Measurements from ENCODE around the gene TMEM205.
"Not testable (repeated sequence)": the region's sequence is repeated elsewhere in the genome, so short reads cannot be mapped to it uniquely, and the experiment has no call there.

TMEM205 gene

DNA sequence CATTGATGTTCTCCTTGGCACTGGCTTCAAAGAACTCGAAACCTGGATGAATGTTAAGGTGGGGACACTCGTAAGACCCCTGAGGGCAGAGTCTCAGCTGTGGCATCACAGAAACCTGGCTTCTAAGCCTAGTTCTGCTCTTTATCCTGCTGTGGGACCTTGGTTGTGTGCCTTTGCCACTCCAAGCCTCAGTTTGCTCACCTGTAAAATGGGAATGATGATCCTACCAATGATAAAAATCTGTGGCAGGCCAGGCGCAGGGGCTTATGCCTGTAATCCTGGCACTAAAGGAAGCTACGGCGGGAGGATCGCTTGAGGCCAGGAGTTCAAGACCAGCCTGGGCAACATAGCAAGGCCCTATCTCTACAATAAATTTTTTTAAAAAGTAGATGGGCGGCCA, 20.5 kb downstream of the TMEM205 start:
- DNase-seq (ENCODE audit: low read depth in 1 of 2, low spot score in 1 of 2), result no peak
- in situ Hi-C loops (cut with HindIII; ENCODE audit: low pct_unique_long_range_greater_than_20kb, low sequenced_read_pairs), result no loop called here
- TF ChIP-seq JUND (IDR thresholded peaks at IDR 0.05; ENCODE audit: low read depth), result no peak

DNA sequence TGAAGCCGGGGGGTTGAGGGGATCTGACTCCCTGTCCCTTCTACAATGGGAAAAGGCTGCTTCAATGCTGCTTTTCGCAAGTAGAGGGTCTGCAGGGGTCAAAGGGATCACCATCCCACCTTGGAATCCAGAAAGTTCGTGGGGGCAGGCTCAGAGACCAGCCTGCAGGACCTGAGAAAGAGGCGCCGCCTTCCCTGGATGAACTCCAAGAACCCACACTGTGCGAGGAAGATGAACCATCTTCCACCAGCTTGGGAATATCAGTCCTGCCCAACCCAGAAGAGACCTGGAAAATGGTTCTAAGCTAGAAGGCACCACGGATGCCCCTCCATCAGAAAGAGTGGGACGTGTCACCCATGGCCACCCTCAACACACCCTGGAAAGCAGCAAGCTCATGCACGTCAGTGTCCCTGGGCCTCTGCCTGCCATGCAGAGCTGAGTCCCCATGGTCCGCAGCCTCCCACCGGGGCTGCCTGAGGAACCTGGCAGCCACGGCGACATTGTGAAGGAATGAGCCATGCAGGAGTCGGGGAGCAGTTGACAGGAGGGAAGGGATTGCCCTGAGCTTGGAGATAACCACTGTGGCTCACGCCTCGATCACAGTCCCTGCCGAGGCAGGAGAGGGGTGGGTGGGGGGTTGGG, 21.2 kb downstream of the TMEM205 start:
- in situ Hi-C loops (cut with HindIII; ENCODE audit: low pct_unique_long_range_greater_than_20kb, low sequenced_read_pairs), result no loop called here
- no peak for TF ChIP-seq JUND (IDR thresholded peaks at IDR 0.05; ENCODE audit: low read depth)

DNA sequence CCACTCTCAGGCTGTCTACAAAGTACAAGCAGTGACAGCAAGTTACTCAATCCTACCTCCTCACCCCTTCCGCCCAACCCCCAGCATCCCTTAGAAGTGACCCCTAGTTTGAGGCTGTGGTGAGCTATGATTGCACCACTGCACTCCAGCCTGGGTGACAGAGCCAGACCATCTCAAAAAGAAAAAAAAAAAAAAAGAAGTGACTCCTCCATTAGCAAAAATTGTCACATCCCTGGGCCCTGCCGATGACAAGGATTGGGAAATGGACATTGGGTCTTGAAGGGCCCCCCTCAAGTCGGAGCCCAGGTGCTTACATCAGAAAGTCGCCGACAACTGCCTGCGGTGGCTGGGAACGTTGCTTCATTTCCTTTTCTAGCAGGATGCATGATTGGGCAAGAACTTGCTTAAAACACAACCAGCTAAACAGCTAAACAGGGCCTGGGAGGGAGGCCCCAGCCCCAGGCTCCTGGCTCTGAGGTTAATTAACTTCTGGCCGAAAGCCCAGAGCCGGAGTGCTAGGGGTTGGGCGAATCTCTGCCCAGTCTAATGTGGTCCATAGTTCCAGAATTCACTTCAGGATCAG, 21.9 kb downstream of the TMEM205 start:
- peak; percentile 17 to 94 for DNase-seq (ENCODE audit: low read depth in 1 of 2, low spot score in 1 of 2)
- in situ Hi-C loops (cut with HindIII; ENCODE audit: low pct_unique_long_range_greater_than_20kb, low sequenced_read_pairs), result no loop called here
- TF ChIP-seq JUND (IDR thresholded peaks at IDR 0.05; ENCODE audit: low read depth), result no peak

More for the DNA sequence above, 21.2 kb downstream of the TMEM205 start:
- DNase-seq (ENCODE audit: low read depth in 1 of 2, low spot score in 1 of 2), result no peak

DNA sequence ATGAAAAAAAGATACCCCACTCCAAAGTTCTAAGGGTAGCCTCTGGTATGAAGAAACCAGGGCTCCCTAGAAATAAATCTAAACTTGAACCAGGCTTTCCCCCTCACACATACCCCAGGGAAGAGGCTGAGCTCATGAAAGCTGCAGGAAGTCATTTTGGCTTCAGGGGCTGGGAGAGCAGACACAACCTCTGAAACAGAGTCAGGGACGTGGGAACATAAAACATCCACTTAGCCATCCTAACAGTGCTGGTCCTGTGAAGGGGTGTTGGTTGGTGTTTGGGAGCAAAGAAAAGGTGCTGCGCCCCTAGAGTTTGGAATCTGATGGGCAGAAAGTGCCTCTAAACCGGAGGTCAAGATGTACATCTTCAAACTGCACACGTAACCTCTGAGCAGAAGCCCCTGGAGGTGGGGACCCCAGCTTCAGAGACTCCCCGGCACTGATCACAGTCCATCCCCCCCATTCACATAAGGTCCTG, 22.4 kb downstream of the TMEM205 start:
- TF ChIP-seq JUND (IDR thresholded peaks at IDR 0.05; ENCODE audit: low read depth), result no peak
- in situ Hi-C loops (cut with HindIII; ENCODE audit: low pct_unique_long_range_greater_than_20kb, low sequenced_read_pairs), result no loop called here
- DNase-seq (ENCODE audit: low read depth in 1 of 2, low spot score in 1 of 2), result peak in 1 of 2 experiments; percentile 69

DNA sequence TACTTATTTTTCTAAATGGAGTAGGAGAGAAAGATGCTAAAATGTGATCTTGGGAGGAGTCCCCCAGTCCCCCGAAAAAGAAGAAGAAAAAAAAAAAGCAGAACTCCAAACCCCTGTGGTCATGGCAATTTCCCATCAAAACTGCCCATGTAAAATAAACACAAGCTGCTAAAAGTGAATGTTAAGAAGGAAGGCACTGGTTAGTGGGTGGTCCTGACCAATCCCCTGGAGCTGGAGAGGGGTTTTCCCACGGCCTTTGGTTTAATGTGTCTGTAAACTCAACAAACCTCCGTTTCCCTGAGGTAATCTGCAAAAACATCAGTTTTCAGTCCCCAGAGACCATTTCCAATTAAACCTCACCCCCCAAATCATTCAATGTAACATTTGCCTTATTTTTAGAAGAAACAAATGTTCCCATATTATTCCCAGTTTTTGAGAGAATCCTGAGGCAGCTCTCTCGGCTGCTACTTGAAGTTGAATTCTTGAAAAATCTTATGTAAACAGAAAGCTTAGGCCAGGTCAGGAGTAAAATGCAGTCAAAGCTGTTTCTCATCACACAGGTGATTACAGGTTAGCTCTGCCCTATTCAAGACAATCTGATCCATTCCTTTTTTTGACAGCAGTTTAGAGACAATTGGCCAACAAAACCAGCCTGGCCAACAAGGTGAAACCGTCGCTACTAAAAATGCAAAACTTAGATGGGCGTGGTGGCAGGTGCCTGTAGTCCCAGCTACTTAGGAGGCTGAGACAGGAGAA, 23.6 kb downstream of the TMEM205 start:
- no peak for TF ChIP-seq JUND (IDR thresholded peaks at IDR 0.05; ENCODE audit: low read depth)
- in situ Hi-C loops (cut with HindIII; ENCODE audit: low pct_unique_long_range_greater_than_20kb, low sequenced_read_pairs), result no loop called here
- DNase-seq (ENCODE audit: low read depth in 1 of 2, low spot score in 1 of 2), result peak in 1 of 2 experiments; percentile 53

DNA sequence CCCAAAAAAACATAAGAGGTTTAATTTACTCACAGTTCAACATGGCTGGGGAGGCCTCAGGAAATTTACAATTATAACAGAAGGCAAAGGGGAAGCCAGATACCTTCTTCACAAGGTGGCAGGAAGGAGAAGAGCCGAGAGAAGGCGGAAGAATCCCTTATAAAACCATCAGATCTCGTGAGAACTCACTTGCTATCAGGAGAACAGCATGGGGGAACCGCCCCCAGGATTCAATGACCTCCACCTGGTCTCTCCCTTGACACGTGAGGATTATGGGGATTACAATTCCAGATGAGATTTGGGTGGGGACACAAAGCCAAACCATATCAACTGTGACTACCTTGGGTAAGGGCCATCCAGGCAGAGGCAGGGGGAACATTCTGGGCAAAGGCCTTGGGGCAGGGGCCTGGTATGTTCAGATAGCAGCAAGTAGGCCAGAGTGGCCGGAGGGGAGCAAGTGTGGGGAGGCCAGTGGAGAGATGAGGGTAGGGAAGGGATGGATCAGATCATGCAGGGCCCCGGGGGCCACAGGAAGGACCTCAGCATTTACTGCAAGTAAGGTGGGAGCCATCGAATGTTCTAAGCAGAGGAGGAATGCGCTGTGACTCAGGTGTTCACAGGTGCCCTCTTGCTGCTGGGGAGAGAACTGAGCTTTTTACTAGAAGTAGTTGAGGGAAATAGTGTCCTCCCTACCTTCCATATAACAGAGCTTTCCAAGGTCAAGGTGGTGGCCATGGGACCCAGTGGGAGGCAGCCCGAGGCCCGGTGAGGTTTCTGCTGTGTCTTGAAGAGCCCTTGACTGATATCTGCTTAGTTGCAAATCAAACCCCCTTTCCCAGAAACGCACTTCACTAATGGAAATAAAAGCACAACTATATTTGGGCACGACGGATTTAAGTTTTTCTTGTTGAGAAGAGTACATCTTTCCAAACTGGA, 24.6 kb downstream of the TMEM205 start:
- DNase-seq (ENCODE audit: low read depth in 1 of 2, low spot score in 1 of 2), result peak in 1 of 2 experiments; percentile 41
- no peak for TF ChIP-seq JUND (IDR thresholded peaks at IDR 0.05; ENCODE audit: low read depth)
- in situ Hi-C loops (cut with HindIII; ENCODE audit: low pct_unique_long_range_greater_than_20kb, low sequenced_read_pairs), result no loop called here

DNA sequence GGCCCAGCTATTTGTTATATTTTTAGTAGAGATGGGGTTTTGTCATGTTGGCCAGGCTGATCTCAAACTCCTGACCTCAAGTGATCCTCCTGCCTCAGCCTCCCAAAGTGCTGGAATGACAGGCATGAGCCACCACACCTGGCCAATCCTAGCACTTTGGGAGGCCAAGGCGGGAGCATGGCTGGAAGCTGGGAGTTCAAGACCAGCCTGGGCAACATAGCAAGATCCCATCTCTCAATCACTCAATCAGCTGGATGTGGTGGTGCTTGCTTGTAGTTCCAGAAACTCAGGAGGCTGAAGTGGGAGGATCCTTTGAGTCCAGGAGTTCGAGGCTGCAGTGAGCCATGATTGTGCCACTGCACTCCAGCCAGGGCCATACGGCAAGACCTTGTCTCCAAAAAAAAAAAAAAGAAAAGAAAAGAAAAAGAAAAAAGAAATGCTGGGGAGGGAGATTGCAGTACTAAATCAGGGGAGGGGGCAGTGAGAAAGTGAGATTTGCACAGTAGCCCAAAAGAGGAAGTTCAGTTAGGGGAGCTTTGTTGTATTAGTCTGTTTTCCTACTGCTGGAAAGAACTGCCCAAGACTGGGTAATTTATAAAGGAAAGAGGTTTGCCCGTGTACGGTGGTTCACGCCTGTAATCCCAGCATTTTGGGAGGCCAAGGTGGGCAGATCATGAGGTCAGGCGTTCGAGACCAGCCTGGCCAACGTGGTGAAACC, 25.6 kb downstream of the TMEM205 start:
- in situ Hi-C loops (cut with HindIII; ENCODE audit: low pct_unique_long_range_greater_than_20kb, low sequenced_read_pairs); DNase-seq (ENCODE audit: low read depth in 1 of 2, low spot score in 1 of 2): not testable (repeated sequence)

DNA sequence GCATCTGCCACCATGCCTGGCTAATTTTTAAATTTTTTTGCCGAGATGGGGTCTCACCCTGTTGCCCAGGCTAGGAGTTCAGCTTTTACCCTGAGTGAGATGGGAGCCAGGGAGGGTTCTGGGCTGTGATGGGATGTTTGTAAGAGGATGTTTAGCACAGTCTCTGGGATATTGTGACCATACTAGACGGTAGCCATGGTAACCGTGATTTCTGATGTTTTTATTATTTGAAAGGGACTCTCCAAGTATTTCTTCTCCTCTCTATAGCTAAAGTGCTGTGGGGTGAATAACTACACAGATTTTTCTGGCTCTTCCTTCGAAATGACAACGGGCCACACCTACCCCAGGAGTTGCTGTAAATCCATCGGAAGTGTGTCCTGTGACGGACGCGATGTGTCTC, 39.7 kb downstream of the TMEM205 start:
- no peak for TF ChIP-seq JUND (IDR thresholded peaks at IDR 0.05; ENCODE audit: low read depth)
- in situ Hi-C loops (cut with HindIII; ENCODE audit: low pct_unique_long_range_greater_than_20kb, low sequenced_read_pairs), result no loop called here
- no peak for DNase-seq (ENCODE audit: low read depth in 1 of 2, low spot score in 1 of 2)

DNA sequence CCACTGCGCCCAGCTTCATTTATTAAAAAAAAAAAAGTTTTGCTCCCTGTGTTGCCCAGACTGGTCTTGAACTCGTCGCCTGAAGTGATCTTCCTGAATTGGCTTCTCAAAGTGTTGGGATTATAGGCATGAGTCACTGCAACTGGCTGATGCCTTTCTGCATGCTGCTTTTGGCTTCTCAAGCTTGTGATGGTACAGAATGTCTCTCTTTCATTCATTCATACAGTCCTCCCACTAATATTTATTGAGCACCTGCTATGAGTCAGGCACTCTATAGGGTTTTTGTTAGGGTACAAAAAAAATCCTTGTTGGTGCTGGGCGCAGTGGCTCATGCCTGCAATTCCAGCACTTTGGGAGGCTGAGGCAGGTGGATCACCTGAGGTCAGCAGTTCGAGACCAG, 41.1 kb downstream of the TMEM205 start:
- no peak for TF ChIP-seq JUND (IDR thresholded peaks at IDR 0.05; ENCODE audit: low read depth)
- in situ Hi-C loops (cut with HindIII; ENCODE audit: low pct_unique_long_range_greater_than_20kb, low sequenced_read_pairs), result no loop called here
- DNase-seq (ENCODE audit: low read depth in 1 of 2, low spot score in 1 of 2), result no peak

DNA sequence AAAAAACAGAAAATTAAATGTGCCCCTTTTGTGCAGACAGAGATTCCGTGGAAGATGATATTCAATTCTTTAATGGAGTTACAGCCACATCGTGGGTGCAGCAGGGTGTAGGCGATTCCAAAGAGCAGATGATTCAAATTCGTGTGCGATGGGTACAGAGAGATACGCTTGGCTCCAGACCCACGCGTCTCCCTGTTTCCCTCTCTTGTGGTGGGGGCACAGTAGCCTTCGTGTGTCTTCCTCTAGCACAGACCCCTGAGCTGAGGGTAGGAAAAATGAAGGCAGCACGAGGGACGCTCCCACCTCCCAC, 45.3 kb downstream of the TMEM205 start:
- TF ChIP-seq JUND (IDR thresholded peaks at IDR 0.05; ENCODE audit: low read depth), result no peak
- no peak for DNase-seq (ENCODE audit: low read depth in 1 of 2, low spot score in 1 of 2)
- in situ Hi-C loops (cut with HindIII; ENCODE audit: low pct_unique_long_range_greater_than_20kb, low sequenced_read_pairs), result no loop called here

DNA sequence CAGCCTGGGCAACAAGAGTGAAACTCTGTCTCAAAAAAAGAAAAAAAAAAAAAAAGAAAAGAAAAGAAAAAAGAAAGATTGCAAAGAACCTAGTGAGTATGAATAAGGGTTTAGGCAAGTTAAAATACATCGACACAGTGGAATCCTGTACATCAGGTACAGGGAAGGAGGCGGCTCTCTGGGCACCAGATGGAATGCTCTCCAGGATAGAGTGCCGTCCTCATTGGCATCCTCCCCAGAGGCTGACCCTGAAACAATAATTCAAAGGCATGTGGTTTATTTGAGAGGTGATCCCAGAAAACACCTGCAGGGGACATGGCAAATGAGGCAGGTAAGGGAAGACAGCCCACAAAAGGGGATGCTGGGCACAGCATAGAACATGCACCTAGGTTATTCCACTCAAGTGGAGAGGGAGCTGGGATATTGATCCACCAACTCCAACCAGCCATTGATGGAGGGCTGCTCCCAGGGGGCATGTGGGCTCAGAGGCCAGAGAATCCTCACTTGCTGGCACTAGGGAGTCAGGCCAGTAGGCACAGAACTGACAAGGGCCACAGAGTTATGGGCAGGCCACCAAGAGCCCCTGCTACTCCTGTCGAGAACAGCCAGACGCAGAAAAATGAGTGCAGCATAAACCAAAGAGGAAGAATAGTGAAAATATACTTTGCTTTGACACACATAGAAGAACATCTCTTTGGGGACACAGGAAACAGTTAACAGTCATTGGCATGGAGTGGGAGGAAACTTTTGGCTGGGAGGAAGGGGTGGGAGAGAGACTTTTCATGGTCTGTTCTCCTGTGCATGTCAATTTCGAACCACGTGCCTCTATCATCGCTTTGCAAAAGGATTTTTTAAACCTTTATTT, 45.9 kb downstream of the TMEM205 start:
- DNase-seq (ENCODE audit: low read depth in 1 of 2, low spot score in 1 of 2), result no peak
- TF ChIP-seq JUND (IDR thresholded peaks at IDR 0.05; ENCODE audit: low read depth), result no peak
- in situ Hi-C loops (cut with HindIII; ENCODE audit: low pct_unique_long_range_greater_than_20kb, low sequenced_read_pairs), result no loop called here

Measured in T47D (cell line).